Measurements from ENCODE around the gene SLC29A1. TPM values are rescaled to one million over a fixed set of nuclear protein-coding genes. Genes with fewer than 3 reads are reported as not detected.
A peak's percentile ranks its signal among the peaks of the same experiment; 100 is the strongest.
"Not testable (repeated sequence)": the region's sequence is repeated elsewhere in the genome, so short reads cannot be mapped to it uniquely, and the experiment has no call there.

SLC29A1 gene
- total RNA-seq (2014; rRNA removed; shearing (Covaris generic)) = 14.7 and 20.4 TPM in 2 replicates

DNA sequence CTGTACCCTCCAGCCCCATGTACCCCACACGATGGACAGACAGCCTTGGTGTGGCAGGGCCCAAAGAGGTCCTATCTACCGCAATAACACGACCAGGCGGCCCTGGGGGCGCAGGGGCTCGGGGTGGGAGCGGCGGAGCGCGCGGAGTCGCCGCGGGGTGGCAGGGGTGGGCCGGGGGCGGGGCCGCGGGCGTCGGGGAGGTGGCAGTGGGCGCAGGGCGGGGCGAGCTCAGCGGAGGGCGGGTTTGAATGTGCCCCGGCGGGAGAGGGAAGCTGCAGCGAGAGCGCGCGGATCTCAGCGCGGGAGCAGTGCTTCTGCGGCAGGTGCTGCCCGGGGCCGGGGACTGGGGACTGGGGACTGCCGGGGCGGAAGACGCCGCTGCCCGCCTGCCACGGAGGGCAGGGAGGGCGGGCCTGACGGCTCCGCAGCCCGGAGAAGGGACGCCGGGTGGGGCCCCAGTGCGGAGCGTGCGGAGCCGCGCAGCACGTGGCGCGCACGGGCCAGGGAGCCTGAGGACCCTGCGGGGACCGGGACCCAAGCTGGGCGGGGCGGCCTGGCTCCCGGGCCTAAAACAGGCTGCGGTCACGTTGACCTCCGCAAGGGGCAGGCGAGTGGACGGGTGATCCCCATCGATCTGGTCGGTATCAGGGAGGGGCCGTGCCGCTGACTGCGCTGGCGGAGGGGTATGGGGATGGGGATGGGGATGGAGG lies at the start of gene SLC29A1:
Gene SLC29A1 (plus strand): TSS at position 277 of the 710 bp plus-strand sequence. CDS start 3,719 bp downstream, outside the sequence.
- DNase-seq (ENCODE audit: low read depth) = peak; percentile 89

DNA sequence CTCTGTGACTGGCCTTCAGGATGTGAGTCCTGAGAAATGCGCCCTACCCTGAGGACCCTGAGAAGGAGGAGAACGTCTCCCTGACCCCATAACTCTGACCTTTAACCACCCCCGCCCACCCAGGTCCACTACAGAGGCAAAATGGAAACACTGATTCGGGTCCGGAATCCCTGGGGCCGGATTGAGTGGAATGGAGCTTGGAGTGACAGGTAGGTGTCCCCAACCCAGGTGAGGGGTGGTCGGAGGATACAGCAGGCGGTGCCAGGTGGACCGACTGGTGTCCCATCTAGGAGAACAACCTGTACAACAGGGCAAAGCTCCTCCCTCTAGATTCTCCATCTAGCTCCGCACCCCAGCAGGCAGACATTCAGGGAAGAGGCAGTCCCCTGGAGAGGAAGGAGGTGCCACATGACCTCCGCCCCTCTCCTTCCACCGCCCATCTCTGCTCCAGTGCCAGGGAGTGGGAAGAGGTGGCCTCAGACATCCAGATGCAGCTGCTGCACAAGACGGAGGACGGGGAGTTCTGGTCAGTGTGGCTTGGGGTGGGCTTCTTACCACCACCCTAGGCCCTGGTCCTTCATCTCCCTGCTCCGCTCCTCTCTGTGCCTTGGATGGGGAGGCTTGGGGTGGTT lies 47.1 kb upstream of the SLC29A1 start:
- no peak for DNase-seq (ENCODE audit: low read depth)

DNA sequence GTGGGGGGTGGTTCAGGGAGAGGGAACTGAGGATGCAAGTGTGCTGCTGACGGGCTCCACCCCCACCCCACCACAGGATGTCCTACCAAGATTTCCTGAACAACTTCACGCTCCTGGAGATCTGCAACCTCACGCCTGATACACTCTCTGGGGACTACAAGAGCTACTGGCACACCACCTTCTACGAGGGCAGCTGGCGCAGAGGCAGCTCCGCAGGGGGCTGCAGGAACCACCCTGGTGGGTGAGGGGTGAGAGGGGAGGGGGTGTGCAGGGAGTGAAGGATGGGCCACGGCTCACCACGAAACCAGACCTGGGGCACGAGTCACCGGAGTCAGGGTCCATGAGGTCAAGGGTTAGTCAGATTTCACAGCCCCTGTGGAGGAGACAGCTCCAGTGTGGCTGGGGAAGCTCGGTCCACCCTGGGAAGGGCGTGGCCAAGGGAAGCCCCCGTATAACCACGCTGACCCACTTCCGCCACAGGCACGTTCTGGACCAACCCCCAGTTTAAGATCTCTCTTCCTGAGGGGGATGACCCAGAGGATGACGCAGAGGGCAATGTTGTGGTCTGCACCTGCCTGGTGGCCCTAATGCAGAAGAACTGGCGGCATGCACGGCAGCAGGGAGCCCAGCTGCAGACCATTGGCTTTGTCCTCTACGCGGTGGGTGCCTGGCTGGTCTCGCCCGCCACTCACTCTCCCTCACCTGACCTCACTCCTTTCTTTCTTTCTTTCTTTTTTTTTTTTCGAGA lies 46.5 kb upstream of the SLC29A1 start:
- no peak for DNase-seq (ENCODE audit: low read depth)

DNA sequence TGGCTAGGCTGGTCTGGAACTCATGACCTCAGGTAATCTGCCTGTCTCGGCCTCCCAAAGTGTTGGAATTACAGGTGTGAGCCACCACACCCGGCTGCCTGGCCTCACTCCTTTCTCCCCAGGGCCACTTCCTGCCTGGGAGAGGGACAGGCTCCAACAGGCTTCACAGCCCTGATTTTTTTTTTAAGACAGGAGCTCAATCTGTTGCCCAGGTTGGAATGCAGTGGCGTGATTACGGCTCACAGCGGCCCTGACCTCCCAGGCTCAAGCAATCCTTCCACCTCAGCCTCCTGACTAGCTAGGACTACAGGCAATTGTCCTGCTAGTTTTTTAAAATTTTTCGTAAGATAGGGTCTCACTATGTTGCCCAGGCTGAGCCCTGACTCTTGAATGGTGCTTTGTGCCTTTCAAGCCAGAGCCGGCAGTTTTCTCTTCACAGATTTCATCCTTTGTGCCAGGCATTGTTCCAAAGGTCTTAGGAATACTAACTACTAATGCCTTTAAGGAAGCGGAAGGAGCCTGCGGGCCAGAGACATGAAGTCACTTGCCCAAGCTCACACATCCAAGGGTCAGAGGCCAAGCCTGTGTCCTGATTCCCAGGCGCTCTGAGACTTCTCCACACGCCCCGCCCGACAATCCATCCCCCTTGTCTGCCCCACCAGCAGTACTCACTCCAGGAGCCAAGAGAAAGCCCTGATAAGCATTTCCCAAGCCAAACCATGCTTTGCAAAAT lies 45.5 kb upstream of the SLC29A1 start:
- DNase-seq (ENCODE audit: low read depth) = no peak

DNA sequence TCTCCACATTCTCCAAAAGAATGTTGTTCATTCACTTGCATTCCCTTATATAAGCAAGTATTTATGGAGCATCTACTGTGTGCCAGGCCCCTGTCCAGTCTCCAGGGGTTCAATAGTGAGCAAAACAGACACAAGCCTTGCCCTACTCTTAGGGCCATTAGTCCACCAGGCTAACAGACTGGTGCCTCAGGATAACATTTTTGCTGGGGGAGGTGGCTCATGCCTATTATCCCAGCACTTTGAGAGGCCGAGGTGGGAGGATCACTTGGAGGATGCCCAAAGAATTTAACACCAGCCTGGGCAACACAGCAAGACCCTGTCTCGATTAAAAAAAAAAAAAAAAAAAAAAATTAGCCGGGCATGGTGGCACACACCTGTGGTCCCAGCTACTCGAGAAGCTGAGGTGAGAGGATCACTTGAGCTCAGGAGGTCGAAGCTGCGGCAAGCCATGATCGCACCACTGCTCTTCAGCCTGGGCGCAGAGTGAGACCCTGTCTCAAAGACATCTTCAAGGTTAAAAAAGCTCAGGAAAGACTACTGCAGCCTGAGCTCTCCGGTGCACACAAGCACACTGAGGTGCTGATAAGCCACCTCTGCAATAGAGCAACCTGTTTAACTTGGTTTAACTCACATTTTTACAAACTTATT lies 44.8 kb upstream of the SLC29A1 start:
- no peak for DNase-seq (ENCODE audit: low read depth)

DNA sequence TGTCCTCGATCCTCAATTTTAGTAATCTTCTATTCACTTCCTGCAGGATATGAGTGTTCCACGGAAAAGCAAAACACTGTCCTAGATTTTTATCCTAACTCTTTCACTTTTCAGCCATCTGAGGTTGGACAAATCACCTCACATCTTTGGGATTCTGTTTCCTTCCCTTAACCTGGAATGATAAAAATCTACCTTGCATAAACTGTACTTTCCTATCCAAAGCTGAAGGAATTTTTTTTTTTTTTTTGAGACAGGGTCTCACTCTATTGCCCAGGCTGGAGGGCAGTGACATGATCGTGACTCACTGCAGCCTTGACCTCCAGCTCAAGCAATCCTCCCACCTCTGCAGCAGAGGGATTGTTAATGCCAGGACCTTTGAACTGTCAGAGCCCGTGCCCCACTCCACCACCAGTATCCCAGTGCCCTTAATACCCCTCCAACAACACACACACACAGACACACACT lies 44.3 kb upstream of the SLC29A1 start:
- DNase-seq (ENCODE audit: low read depth) = no peak

DNA sequence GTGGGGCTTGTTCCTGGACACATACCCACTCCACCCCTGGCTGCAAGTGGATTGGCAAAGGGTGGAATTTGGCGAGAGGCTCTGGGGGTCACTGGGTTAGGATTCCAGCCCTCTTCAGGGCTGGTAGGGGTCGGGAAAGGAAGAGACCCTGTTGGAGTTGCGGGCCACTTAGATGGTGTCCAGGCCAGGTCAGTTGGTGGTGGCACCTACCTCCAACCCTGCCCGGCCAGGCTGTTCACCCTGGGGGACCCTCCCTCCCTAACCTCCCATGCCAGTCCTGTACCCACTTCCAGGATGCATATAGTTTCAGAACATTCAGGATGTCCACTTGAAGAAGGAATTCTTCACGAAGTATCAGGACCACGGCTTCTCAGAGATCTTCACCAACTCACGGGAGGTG lies 43.7 kb upstream of the SLC29A1 start:
- no peak for DNase-seq (ENCODE audit: low read depth)

DNA sequence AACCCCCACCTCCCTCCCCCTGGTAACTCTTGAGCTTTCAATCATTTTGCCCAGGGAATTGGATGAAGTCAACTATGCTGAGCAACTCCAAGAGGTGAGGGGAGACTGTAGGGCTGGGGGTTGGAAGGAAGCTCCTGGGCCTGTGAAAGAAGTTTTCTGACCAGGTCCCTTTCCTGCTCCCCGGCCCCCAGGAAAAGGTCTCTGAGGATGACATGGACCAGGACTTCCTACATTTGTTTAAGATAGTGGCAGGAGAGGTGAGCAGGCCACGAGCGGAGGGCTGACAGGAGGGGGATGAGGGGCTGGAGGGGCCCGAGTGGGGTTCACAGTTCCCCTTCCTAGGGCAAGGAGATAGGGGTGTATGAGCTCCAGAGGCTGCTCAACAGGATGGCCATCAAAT lies 43.0 kb upstream of the SLC29A1 start:
- DNase-seq (ENCODE audit: low read depth) = no peak

DNA sequence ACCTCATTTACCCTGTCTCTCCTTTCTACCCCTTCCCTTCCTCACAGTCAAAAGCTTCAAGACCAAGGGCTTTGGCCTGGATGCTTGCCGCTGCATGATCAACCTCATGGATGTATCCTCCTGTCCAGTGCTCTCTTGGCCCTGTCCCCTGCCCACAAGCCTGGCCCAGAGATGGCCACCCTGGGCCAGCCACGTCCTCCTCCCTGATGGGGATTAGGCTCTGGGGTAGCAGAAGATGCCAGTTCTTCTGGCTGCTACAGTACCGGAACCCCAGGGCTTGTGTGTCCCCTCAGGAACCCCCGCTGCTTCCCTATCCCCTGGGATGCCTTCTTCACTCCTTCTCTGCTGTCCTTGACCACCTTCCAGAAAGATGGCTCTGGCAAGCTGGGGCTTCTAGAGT lies 42.5 kb upstream of the SLC29A1 start:
- DNase-seq (ENCODE audit: low read depth) = no peak

DNA sequence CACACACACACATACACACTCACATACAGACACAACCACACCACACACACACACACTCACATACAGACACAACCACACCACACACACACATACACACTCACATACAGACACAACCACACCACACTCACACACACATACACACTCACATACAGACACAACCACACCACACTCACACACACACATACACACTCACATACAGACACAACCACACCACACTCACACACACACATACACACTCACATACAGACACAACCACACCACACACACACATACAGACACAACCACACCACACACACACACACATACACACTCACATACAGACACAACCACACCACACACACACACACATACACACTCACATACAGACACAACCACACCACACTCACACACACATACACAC lies 41.6 kb upstream of the SLC29A1 start:
- DNase-seq (ENCODE audit: low read depth) = not testable (repeated sequence)

DNA sequence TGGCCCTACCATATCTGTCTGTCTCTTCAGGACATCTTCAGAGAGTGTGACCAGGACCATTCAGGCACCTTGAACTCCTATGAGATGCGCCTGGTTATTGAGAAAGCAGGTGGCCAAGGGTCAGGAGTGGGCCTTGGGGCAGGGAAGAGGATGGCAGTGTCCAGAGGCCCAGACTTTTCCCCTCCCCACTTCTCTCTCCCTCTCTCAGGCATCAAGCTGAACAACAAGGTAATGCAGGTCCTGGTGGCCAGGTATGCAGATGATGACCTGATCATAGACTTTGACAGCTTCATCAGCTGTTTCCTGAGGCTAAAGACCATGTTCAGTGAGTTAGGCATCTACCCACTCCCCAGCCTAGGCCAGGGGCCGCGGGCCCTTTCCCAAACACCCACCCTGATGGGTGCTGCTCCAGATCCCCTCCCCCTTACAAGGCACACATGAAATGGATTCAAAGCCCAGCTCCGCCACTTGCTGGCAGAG lies 40.4 kb upstream of the SLC29A1 start:
- no peak for DNase-seq (ENCODE audit: low read depth)

DNA sequence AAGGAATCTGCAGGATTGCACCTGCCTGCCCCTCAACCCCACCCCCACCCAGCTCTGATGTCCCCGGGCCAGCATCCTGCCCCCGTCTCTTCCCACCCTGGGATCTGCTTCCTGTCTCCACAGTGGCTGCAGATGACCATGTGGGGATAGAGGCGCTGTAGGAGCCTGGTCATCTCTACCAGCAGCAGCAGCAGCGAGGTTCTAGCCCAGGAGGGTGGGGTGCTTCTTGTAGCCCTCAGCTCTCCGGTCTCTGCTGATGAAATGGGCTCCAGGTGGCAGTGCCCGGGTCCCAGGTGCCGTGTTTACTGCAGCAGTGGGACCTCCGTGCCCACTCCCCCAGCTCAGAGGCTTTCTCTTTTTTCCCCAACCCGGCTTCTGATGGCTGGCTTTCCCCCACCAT lies 39.6 kb upstream of the SLC29A1 start:
- no peak for DNase-seq (ENCODE audit: low read depth)

DNA sequence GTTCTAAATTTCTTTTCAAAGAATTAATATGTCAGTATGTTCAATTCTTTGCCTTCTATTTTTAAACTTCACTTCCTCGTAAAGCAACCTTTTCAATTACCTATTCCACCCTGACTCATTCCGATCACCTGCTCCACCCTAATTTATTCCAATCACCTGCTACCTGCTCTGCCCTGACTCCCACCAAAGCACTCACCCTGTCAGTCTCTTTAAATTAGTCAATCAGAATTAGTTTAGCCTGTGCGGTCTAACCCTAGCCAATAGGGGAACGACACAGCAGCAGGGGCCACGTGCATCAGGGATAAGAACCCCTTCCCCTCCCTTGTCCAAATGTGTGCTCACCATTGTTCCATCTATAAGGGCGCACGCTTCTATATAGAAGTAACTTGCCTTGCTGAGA lies 38.0 kb upstream of the SLC29A1 start:
- DNase-seq (ENCODE audit: low read depth) = not testable (repeated sequence)

DNA sequence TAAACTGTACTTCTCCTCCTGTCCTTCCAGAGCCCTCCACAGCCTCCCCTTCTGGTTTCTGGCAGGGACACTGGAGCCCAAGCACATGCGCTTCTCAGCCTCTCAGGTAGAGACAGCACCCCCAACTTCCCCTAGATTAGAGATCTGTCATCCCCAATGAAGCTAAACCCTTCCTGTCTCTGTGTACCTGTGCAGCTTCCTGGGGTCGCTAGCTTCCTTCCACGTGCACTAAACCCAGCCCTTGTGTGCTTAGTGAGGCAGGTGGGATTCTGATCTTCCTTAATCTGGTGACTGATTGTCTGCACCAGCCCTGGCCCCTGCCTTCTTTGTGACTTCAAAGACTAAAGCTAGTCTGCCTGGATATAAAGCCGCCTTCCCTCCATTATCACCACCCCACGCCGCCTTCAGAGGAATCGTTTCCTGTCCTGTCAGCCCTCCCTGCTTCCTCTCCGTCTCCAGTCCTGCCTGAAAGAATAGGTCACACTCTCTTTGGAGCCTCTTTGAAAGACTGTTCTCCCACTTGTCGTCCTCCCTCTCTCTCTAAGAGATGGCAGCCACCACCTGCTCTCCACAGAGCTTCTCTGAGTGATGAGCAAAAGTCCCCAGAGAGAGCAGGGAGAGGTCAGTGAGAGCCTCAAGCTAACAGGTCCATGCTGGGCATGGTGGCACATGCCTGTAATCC lies 37.3 kb upstream of the SLC29A1 start:
- DNase-seq (ENCODE audit: low read depth) = no peak

DNA sequence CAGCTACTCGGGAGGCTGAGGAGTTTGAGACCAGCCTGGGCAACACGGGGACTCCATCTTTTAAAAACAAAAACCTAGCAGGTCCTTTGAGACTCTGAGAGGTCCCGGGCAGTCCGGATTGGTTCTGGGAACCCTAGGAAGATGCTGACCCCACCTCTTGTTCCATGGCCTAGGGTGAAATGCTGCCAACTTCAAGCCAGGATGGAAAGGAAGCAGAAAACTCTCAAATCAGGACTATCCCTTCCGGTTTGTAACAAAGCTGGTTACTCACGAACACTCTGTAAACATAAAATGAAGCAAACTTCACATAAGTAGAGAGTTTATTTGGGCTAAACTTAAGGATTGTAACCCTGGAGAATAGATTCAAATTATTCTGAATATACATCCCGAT lies 36.8 kb upstream of the SLC29A1 start:
- DNase-seq (ENCODE audit: low read depth) = no peak

DNA sequence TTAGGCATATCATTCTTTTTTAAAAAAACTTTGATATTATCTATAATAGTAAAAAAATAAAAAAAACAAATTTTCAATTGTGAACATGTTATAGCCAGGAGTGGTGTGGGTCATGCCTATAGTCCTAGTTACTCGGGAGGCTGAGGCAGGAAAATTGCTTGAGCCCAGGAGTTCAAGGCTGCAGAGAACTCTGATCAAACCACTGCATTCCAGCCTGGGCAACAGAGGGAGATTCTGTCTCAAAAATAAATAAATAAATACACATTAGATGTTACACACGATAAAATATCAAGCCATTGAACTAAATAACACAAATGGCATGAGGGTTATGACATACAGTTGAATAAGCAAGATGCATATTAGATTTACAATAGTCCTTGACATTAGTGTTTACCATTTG lies 34.6 kb upstream of the SLC29A1 start:
- no peak for DNase-seq (ENCODE audit: low read depth)

DNA sequence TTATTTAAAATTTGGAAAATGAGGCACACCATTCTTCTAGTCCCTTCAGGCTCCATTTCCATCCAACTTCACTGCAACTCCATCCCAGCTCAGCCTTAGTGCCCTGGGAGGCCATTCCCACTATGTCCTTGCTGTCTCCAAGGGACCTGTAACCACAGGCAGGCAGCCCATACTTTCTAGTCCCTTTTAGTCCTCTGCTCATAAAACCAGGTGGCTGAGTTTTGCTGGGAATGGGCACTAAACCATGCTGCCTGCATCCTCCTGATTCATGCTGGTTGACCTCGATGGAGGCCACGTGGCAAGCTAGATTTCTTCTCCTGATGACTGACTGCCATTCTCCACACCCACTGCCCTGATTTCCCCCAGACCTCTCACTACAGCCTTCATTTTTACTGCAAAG lies 34.1 kb upstream of the SLC29A1 start:
- DNase-seq (ENCODE audit: low read depth) = no peak

DNA sequence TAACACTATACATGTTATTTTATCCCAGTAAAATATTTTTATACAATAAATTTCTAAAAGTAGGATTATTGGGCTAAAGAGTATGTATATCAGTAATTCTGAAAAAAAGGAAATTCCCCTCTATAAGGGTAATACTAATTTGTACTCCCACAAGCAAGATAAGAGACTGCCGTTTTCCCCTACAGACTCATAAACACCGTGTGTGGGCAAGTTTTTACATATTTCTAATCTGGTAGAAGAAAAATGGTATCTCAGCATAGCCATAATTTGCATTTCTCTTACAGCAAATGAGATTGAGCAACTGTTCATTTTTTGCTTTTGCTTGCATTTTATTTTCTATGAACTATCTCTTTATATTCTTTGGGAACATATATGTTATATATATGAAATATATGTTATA lies 32.7 kb upstream of the SLC29A1 start:
- no peak for DNase-seq (ENCODE audit: low read depth)

DNA sequence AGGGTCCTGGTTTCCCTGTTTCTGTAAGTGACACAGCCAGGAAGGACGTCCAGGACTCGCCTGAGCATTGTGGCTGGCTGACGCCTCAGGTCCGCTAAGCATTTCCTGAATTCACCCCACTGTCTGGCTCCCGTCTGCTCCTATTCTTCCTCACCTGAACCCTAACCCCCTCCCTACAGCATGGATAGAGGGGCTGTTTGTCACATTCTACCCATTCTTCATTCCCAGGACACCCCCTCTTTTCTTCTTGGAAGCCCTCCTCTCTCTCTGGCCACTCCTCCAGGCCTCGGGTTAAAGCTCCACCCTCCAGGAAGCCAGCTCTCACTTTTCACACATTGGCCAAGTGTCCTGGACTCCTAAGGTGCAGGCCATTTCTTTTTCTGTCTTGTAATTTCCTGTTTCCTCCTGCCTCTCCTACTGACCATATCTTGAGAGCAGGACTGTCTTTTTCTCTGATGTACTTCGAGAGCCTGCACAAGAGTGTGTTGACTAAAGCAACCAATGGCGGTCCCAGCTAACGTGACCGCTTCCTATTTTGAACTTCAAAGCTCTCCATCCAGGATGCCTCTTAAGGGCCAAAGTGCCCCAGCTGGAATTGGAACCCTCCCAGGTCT lies 30.9 kb upstream of the SLC29A1 start:
- no peak for DNase-seq (ENCODE audit: low read depth)

DNA sequence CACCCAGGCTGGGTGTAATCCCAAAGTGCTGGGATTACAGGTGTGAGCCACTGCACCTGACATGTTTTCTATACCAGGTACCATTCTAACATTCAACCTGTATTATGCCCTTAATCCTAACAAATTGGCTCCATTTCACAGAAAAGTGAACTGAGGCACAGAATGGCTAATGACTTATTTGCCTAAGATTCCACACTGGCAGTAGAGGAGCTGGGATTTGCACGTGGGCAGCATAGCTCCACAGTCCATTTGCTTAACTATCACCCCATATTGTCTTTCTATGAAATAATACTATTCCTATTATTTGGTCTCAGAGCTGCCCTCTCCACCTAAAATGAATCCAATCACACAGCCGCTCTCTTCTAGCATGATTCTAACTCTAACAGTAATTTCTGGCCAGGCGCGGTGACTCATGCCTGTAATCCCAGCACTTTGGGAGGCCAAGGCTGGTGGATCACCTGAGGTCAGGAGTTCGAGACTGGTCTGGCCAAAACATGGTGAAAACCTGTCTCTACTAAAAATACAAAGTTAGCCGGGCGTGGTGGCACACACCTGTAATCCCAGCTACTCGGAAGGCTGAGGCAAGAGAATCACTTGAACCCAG lies 30.0 kb upstream of the SLC29A1 start:
- DNase-seq (ENCODE audit: low read depth) = no peak

Measured in Daoy (cell line).